ENCODE data around the gene HDAC3. TPM values are rescaled to one million over a fixed set of nuclear protein-coding genes. Genes with fewer than 3 reads are reported as not detected.

HDAC3 gene
- polyA plus RNA-seq, 3 donors, result 80.5 to 103 (median 82.3) TPM

- peaks cover 9 to 25% of the 10 kb centered on the region in 2 donors for H3K36me3 ChIP-seq (replicated peaks in 1 of 2; ENCODE audit: control insufficient read depth in 1 of 2, insufficient read depth in 2 of 2, low read length in 2 of 2)
- TF ChIP-seq CTCF (IDR thresholded peaks at IDR 0.05), result no peak
- Mint-ChIP-seq H3K27me3 (ENCODE audit: low read depth in 3 of 3) (peaks cover 0 to 4% (median 0%) of the 10 kb centered on the region in 3 donors), H3K27ac (peak overlapping the region; percentile 20 to 92 (median 46)), H3K36me3 (peaks cover 15 to 32% of the 10 kb centered on the region in 2 donors), H3K4me3 (peak overlapping the region; percentile 87 to 93), H3K9me3 (peaks cover 0 to 2% (median 0%) of the 10 kb centered on the region in 7 donors), H3K4me1 (peaks cover 38% of the 10 kb centered on the region)
- WGBS (ENCODE audit: insufficient coverage), result no CpG with 5 or more reads among the region's 7 CpGs
- H3K4me2 ChIP-seq (replicated peaks; ENCODE audit: extremely low read depth, low read length, poor library complexity, severe bottlenecking), result peak overlapping the region; percentile 94
- H3K9me3 ChIP-seq (replicated peaks in 1 of 2; ENCODE audit: control insufficient read depth in 1 of 2, insufficient read depth in 1 of 2, low read length in 2 of 2), result no peaks in the 10 kb centered on the region
- no peak for DNase-seq
- peak overlapping the region in 2 of 3 experiments; percentile 86 to 93 for H3K4me3 ChIP-seq (replicated peaks in 1 of 3; ENCODE audit: low read depth in 2 of 3, low read length in 3 of 3)
- peak overlapping the region; percentile 78 for H3K9ac ChIP-seq (ENCODE audit: insufficient read depth, low read length, poor library complexity, severe bottlenecking)
- H3K4me1 ChIP-seq (ENCODE audit: control insufficient read depth in 1 of 2, insufficient read depth in 2 of 2, low read length in 2 of 2), result peaks cover 41 to 51% of the 10 kb centered on the region in 2 donors
- H3K27ac ChIP-seq (ENCODE audit: low read depth in 1 of 2, low read length in 2 of 2), result peak overlapping the region in 1 of 2 donors; percentile 88
- peak overlapping the region; percentile 94 for H2AFZ ChIP-seq (ENCODE audit: insufficient read depth, low read depth, low read length, poor library complexity, severe bottlenecking)
- intact Hi-C loops (cut with micrococcal nuclease), result loop anchor here (2.0 to 5.0 kb wide), 3 partner anchors 15 to 113 kb away; partner anchors contain the start of gene FCHSD1 (in 1 of the 2)
- peaks cover 48% of the 10 kb centered on the region for H4K20me1 ChIP-seq (ENCODE audit: insufficient read depth, low read length)
- no peaks in the 10 kb centered on the region for H3K27me3 ChIP-seq (ENCODE audit: control insufficient read depth in 2 of 2, insufficient read depth in 2 of 2, low read length in 2 of 2)
- H3K79me2 ChIP-seq (ENCODE audit: insufficient read depth, low read length), result peaks cover 61% of the 10 kb centered on the region
Measured at GRCh38 chr5:141635646-141636045, 1.0 kb downstream of the HDAC3 start.

DNA sequence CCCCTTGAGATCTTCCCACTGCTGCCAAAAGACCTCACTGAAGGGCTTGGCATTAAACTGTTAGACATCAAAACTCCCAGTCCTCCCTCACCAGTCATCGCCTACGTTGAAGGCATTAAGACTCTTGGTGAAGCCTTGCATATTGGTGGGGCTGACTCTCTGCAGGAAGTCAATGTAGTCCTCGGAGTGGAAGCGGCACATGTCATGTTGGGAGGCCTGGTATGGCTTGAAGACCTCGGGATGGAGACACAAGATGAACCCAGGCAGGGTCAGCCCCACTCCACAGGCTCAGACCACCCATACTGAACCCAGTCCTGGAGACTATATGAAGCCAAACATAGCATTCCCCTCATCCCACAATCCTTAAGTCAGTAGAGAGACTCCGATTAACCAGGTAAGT, 1.9 kb downstream of the HDAC3 start:
- H3K4me3 Mint-ChIP-seq, result no peak overlapping the region
- peaks cover 20 to 37% of the 10 kb centered on the region in 2 donors for H3K36me3 Mint-ChIP-seq
- intact Hi-C loops (cut with micrococcal nuclease), result loop anchor here (2.0 to 5.0 kb wide), 3 partner anchors 16 to 112 kb away; partner anchors contain the start of gene FCHSD1 (in 1 of the 2)
- Histone ChIP-seq H3K79me2 (ENCODE audit: insufficient read depth, low read length) (peaks cover 70% of the 10 kb centered on the region), H3K9me3 (replicated peaks in 1 of 2; ENCODE audit: control insufficient read depth in 1 of 2, insufficient read depth in 1 of 2, low read length in 2 of 2) (no peaks in the 10 kb centered on the region), H3K27ac (ENCODE audit: low read depth in 1 of 2, low read length in 2 of 2) (peak overlapping the region in 1 of 2 donors; percentile 88), H3K9ac (ENCODE audit: insufficient read depth, low read length, poor library complexity, severe bottlenecking) (no peak overlapping the region), H3K4me3 (replicated peaks in 1 of 3; ENCODE audit: low read depth in 2 of 3, low read length in 3 of 3) (no peak overlapping the region), H3K27me3 (ENCODE audit: control insufficient read depth in 2 of 2, insufficient read depth in 2 of 2, low read length in 2 of 2) (no peaks in the 10 kb centered on the region), H4K20me1 (ENCODE audit: insufficient read depth, low read length) (peaks cover 52% of the 10 kb centered on the region), H3K4me1 (ENCODE audit: control insufficient read depth in 1 of 2, insufficient read depth in 2 of 2, low read length in 2 of 2) (peaks cover 41 to 51% of the 10 kb centered on the region in 2 donors), H3K36me3 (replicated peaks in 1 of 2; ENCODE audit: control insufficient read depth in 1 of 2, insufficient read depth in 2 of 2, low read length in 2 of 2) (peaks cover 13 to 32% of the 10 kb centered on the region in 2 donors), H2AFZ (ENCODE audit: insufficient read depth, low read depth, low read length, poor library complexity, severe bottlenecking) (no peak overlapping the region), H3K4me2 (replicated peaks; ENCODE audit: extremely low read depth, low read length, poor library complexity, severe bottlenecking) (peak overlapping the region; percentile 2)
- peak overlapping the region in 6 of 7 donors; percentile 20 to 86 (median 50) for H3K27ac Mint-ChIP-seq
- H3K9me3 Mint-ChIP-seq, result peaks cover 0 to 2% (median 0%) of the 10 kb centered on the region in 7 donors
- TF ChIP-seq CTCF (IDR thresholded peaks at IDR 0.05), result no peak
- 87% methylated on average over 6 of the region's 6 CpGs for WGBS (ENCODE audit: insufficient coverage)
- H3K4me1 Mint-ChIP-seq, result peaks cover 38% of the 10 kb centered on the region
- DNase-seq, result no peak
- peaks cover 0 to 4% (median 0%) of the 10 kb centered on the region in 3 donors for H3K27me3 Mint-ChIP-seq (ENCODE audit: low read depth in 3 of 3)

Measured in CD14-positive monocyte (primary cell).